Activated naive CD4-positive, alpha-beta T cell treated with anti-CD3 and anti-CD28 coated beads, Interleukin-2, amount 10 ng/mL, durations not matched to agents 7 days and 5 days (primary cell): ENCODE results near the gene CA12.

Experiments
- CTCF ChIA-PET: fragments of 350-600 bp; sonication (Branson Sonifier 250); formaldehyde crosslinking; loops from one replicate; lab custom pipeline; 2021; ENCODE audit warnings: antibody characterized with exemption; lab: Charles Lee
- DNase-seq: peaks from one replicate; pipeline ENCODE4 v3.0.0-alpha.2; 2020
- H3K27ac Mint-ChIP-seq: one replicate; pipeline ENCODE4 v1.8.0; 2021; ENCODE audit warnings: mild to moderate bottlenecking, moderate library complexity, mixed read lengths
- H3K27me3 Mint-ChIP-seq: one replicate; pipeline ENCODE4 v1.8.0; 2021; ENCODE audit warnings: mild to moderate bottlenecking, mixed read lengths
- H3K36me3 Mint-ChIP-seq: one replicate; pipeline ENCODE4 v1.8.0; 2021; ENCODE audit warnings: mixed read lengths
- H3K4me1 Mint-ChIP-seq: one replicate; pipeline ENCODE4 v1.8.0; 2021; ENCODE audit warnings: mixed read lengths
- H3K4me3 Mint-ChIP-seq: one replicate; pipeline ENCODE4 v1.8.0; 2021; ENCODE audit warnings: mild to moderate bottlenecking, moderate library complexity, mixed read lengths
- H3K9me3 Mint-ChIP-seq: one replicate; pipeline ENCODE4 v1.8.0; 2021; ENCODE audit warnings: mixed read lengths

Gene CA12

DNA sequence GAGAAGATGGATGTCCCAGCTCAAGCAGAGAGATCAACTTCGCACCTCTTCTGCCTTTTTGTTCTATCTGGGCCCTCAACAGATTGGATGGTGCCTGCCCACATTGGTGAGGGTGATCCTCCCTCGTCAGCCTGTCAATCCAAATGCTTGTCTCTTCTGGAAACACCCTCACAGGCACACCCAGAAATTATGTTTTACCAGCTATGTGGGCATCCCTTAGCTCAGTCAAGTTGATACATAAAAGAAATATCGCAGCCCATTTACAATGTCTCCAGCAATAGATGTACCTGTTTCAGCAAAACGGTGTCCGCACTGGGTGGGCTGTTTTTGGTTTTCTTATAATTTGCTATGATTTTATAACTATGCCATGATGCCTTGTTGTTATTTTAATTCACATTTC, 27.5 kb upstream of the CA12 start:
- Mint-ChIP-seq H3K4me3 (no peak overlapping the region), H3K36me3 (no peaks in the 10 kb centered on the region), H3K27ac (no peak overlapping the region), H3K4me1 (peaks cover 8% of the 10 kb centered on the region), H3K27me3 (peaks cover 29% of the 10 kb centered on the region), H3K9me3 (no peaks in the 10 kb centered on the region)
- CTCF ChIA-PET = no interaction called here
- no peak for DNase-seq

DNA sequence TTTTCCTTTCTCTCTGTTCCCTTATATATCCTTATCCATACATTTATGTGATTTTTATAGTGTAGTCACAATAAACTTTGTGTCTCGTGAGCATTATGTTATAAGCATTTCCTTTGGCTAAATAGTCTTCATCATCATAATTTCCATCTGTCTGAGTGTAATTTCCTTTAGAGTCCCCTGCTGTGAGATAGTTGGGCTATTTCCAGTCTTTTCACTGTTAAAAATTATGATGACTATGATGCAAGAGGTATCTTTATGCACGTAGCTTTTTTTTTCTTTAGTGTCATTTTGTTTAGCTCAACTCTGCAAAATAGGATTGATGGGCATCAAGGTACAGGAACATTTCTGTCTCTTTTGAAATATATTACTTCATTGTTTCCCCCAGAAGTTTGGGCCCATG, 26.9 kb upstream of the CA12 start:
- no peak overlapping the region for H3K4me3 Mint-ChIP-seq
- H3K27ac Mint-ChIP-seq = no peak overlapping the region
- peaks cover 28% of the 10 kb centered on the region for H3K27me3 Mint-ChIP-seq
- H3K9me3 Mint-ChIP-seq = no peaks in the 10 kb centered on the region
- H3K4me1 Mint-ChIP-seq = peaks cover 8% of the 10 kb centered on the region
- no peak for DNase-seq
- H3K36me3 Mint-ChIP-seq = no peaks in the 10 kb centered on the region
- CTCF ChIA-PET = no interaction called here

DNA sequence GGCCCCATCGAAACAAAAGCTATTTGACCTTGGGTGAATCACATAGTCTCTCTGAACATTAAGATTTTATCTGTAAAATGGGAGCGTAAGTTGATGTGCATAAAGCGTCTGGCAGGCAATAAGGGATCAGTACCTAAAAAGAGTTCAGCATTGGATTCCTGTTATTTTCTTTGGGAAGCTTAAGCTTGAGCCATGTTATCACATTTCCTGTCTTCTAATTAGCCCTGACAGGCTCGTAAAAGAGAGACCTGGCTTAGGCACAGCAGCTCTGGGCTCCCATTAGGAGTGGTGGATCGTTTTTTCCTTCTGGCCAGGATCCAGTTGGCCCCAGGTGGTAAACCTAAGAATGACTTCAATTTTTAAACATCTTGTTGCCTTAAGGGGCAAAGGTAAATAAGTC, 26.0 kb upstream of the CA12 start:
- no peak for DNase-seq
- CTCF ChIA-PET = interaction anchor here (1.2 kb wide), 1 partner anchor 241 kb away, joined by 4 read pairs; no protein-coding TSS in a partner anchor

DNA sequence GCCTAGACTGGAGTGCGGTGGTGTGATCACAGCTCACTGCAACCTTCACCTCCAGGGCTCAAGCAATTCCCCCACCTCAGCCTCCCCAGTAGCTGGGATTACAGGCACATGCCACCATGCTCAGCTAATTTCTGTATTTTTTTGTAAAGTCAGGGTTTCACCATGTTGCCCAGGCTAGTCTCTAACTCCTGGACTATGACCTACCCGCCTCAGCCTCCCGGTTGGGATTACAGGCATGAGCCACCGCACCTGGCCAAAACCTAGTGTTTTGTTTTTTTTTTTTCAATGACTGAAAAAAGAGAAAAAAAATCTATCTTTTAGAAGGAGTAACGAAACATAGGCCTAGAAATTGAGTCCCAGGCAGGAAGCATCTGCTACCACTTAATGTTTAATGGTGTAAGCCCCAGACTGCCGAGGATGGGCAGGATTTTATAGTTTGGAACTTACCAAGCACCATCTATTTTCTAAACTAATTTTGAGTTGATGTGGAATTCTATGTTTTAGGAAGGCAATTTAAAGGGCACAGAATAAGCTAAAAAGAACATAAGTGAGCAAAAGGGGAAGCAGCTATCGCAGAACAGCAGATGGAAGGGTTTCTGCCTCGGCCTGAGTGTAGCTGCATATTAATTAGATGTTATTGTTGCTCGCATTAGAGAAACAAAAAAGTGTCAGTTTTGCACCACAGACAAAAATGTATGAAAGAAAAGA, 24.2 kb upstream of the CA12 start:
- Mint-ChIP-seq H3K27ac (no peak overlapping the region), H3K9me3 (no peaks in the 10 kb centered on the region), H3K36me3 (no peaks in the 10 kb centered on the region), H3K4me3 (no peak overlapping the region), H3K4me1 (peaks cover 8% of the 10 kb centered on the region), H3K27me3 (peaks cover 16% of the 10 kb centered on the region)
- CTCF ChIA-PET = interaction anchor here (3.2 kb wide), 1 partner anchor 115 kb away, joined by 16 read pairs; no protein-coding TSS in a partner anchor
- no peak for DNase-seq

More for the DNA sequence above, 26.0 kb upstream of the CA12 start:
- Mint-ChIP-seq H3K27me3 (peaks cover 18% of the 10 kb centered on the region), H3K27ac (no peak overlapping the region), H3K4me3 (no peak overlapping the region), H3K4me1 (peaks cover 8% of the 10 kb centered on the region), H3K9me3 (no peaks in the 10 kb centered on the region), H3K36me3 (no peaks in the 10 kb centered on the region)

DNA sequence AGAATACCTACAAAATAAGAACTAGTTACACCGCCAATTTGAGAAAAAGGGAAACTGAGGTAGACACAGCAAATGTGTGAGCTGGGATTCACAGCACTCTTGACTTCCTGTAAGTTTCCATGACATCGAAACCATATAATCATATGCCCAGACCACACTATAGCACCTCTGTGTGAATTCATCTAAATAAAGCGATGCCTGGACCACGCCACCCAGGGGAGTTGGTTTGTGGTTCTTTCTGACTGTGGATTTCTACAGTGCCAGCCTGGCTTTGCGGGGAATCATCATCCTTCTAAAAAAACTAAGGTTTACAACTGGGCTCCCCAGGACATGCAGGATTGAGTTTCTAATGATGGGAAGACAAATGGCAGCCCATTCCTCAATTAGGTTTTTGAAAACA, 23.5 kb upstream of the CA12 start:
- H3K4me3 Mint-ChIP-seq = no peak overlapping the region
- H3K9me3 Mint-ChIP-seq = no peaks in the 10 kb centered on the region
- H3K27ac Mint-ChIP-seq = no peak overlapping the region
- CTCF ChIA-PET = interaction anchor here (1.1 to 3.2 kb wide), 3 partner anchors 36 to 116 kb away, joined by 3 to 16 read pairs (median 4); no protein-coding TSS in a partner anchor
- H3K27me3 Mint-ChIP-seq = peaks cover 9% of the 10 kb centered on the region
- H3K36me3 Mint-ChIP-seq = no peaks in the 10 kb centered on the region
- peaks cover 8% of the 10 kb centered on the region for H3K4me1 Mint-ChIP-seq
- no peak for DNase-seq

- Mint-ChIP-seq H3K27ac (no peak overlapping the region), H3K4me3 (no peak overlapping the region)
- no peak for DNase-seq
Measured at GRCh38 chr15:63403254-63403945, 21.8 kb upstream of the CA12 start.

DNA sequence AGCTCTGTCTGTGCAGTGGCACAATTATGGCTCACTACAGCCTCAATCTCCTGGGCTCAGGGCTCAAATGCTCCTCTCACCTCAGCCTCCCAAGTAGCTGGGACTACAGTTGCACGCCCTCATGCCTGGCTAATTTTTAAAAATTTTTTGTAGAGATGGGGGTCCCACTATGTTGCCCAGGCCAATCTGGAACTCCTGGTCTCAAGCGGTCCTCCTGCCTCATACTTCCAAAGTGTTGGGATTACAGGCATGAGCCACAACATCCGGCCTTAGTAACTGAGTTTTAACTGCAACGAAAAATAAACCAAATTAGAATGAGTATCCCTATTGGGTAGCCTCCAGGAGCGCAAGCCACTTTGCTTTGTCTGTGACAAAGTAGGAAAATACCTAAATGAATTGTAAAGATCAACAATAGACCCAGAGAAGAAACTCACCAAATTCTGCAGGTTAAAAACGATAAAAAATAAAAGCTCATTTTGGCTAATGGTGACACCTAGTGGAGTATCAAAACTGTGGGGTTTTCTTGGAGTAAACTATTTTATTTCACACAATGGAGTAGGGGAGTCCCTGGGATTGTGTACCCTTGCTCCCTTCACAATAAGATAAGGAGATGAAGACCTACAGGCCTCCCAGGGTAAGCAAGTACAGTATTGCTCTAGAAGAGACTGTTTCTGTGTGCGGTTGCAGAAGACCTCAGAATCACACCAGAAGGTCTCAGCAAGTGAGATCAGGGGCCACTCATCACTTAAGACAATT, 21.0 kb upstream of the CA12 start:
- Mint-ChIP-seq H3K9me3 (no peaks in the 10 kb centered on the region), H3K27ac (no peak overlapping the region), H3K27me3 (peaks cover 8% of the 10 kb centered on the region), H3K4me1 (peaks cover 14% of the 10 kb centered on the region), H3K36me3 (no peaks in the 10 kb centered on the region), H3K4me3 (no peak overlapping the region)
- no peak for DNase-seq
- CTCF ChIA-PET = interaction anchor here (0.6 to 3.8 kb wide), 11 partner anchors 9 to 355 kb away, joined by 3 to 16 read pairs (median 4); no protein-coding TSS in a partner anchor

More at GRCh38 chr15:63403254-63403945, 21.8 kb upstream of the CA12 start:
- CTCF ChIA-PET = interaction anchor here (0.7 to 3.8 kb wide), 12 partner anchors 8 to 356 kb away, joined by 3 to 16 read pairs (median 4); no protein-coding TSS in a partner anchor
- Mint-ChIP-seq H3K9me3 (no peaks in the 10 kb centered on the region), H3K36me3 (no peaks in the 10 kb centered on the region), H3K27me3 (peaks cover 8% of the 10 kb centered on the region), H3K4me1 (peaks cover 14% of the 10 kb centered on the region)

- H3K27me3 Mint-ChIP-seq = peaks cover 11% of the 10 kb centered on the region
- H3K9me3 Mint-ChIP-seq = no peaks in the 10 kb centered on the region
- CTCF ChIA-PET = interaction anchor here (0.6 to 3.8 kb wide), 16 partner anchors 10 to 362 kb away, joined by 3 to 16 read pairs (median 3); no protein-coding TSS in a partner anchor
- H3K36me3 Mint-ChIP-seq = no peaks in the 10 kb centered on the region
- H3K4me1 Mint-ChIP-seq = peaks cover 14% of the 10 kb centered on the region
- H3K4me3 Mint-ChIP-seq = no peak overlapping the region
- no peak overlapping the region for H3K27ac Mint-ChIP-seq
- no peak for DNase-seq
Measured at GRCh38 chr15:63401714-63402497, 20.3 kb upstream of the CA12 start.

- CTCF ChIA-PET = interaction anchor here (0.6 to 3.8 kb wide), 9 partner anchors 9 to 361 kb away, joined by 3 to 16 read pairs (median 3); no protein-coding TSS in a partner anchor
- H3K27ac Mint-ChIP-seq = no peak overlapping the region
- DNase-seq = no peak
- no peak overlapping the region for H3K4me3 Mint-ChIP-seq
- H3K27me3 Mint-ChIP-seq = peaks cover 17% of the 10 kb centered on the region
- peaks cover 14% of the 10 kb centered on the region for H3K4me1 Mint-ChIP-seq
- no peaks in the 10 kb centered on the region for H3K36me3 Mint-ChIP-seq
- H3K9me3 Mint-ChIP-seq = no peaks in the 10 kb centered on the region
Measured at GRCh38 chr15:63401078-63401477, 19.4 kb upstream of the CA12 start.

DNA sequence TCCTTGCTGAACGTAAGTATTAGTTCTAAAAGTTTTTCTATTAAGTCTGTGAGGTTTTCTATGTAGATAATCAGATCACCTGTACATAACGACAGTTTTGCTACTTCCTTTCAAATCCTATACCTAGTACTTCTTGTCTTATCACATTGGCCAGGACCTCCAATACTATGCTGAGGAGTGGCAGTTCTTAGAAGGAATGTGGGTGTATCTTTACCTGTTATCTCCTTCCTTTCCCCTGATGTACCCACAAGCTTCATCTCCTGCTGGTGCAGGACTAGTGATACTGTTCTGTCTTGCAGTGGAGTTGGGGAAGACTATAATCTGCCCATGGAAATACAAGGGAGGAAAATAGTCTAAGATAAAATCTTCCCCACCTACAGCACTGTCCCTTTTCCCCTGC, 16.8 kb upstream of the CA12 start:
- Mint-ChIP-seq H3K36me3 (no peaks in the 10 kb centered on the region), H3K4me3 (no peak overlapping the region), H3K9me3 (no peaks in the 10 kb centered on the region), H3K27ac (no peak overlapping the region), H3K27me3 (peaks cover 25% of the 10 kb centered on the region), H3K4me1 (peaks cover 10% of the 10 kb centered on the region)
- CTCF ChIA-PET = no interaction called here
- DNase-seq = no peak

DNA sequence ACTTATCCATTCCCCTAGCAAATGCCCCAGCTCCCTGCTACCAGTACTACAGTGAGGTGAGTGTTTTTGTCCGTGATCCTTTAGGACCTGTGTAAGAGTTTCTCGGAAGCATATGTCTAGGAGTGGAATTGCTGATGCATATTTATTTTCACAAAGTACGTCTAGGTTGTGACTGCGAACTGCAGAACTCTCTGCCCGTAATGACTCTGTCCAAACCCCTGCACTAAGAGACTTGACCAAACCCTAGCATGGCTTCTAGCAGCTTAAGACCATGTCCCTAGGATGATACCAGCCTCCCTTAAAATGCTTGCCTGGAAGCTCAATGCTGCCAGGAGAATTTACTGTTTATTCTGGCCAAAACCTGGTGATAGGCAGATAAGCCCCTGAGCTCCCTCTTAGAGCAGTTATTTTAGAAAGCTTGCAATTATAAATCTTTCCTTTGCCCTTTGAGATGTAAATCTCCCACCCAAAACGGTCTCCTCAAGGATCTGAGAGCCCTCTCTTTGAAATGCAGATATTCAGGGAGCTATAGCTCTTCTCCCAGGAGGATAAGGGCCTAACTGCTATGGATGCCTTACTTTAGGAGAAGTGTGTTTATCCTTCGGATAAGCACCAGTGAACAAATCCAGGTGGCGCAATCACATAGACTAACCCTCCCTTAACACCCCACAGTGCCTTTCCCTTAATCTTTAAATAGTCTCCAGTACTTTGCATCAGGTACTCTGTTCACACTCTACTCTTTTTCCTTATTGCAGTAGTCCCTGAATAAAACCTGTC, 14.7 kb upstream of the CA12 start:
- peaks cover 18% of the 10 kb centered on the region for H3K4me1 Mint-ChIP-seq
- CTCF ChIA-PET = interaction anchor here (0.5 to 1.1 kb wide), 2 partner anchors 230 to 654 kb away, joined by 3 read pairs; no protein-coding TSS in a partner anchor
- no peak overlapping the region for H3K4me3 Mint-ChIP-seq
- peaks cover 40% of the 10 kb centered on the region for H3K27me3 Mint-ChIP-seq
- no peaks in the 10 kb centered on the region for H3K36me3 Mint-ChIP-seq
- no peak overlapping the region for H3K27ac Mint-ChIP-seq
- no peaks in the 10 kb centered on the region for H3K9me3 Mint-ChIP-seq
- no peak for DNase-seq

GRCh38 chr15:63395730-63396151, 14.1 kb upstream of the CA12 start:
- no peaks in the 10 kb centered on the region for H3K9me3 Mint-ChIP-seq
- peaks cover 18% of the 10 kb centered on the region for H3K4me1 Mint-ChIP-seq
- peaks cover 46% of the 10 kb centered on the region for H3K27me3 Mint-ChIP-seq
- no peaks in the 10 kb centered on the region for H3K36me3 Mint-ChIP-seq
- no peak for DNase-seq
- H3K4me3 Mint-ChIP-seq = no peak overlapping the region
- CTCF ChIA-PET = interaction anchor here (0.5 to 1.1 kb wide), 2 partner anchors 230 to 654 kb away, joined by 3 read pairs; no protein-coding TSS in a partner anchor
- no peak overlapping the region for H3K27ac Mint-ChIP-seq
